Thoracic aorta (tissue), 2 donors: ENCODE results near the gene DUSP5. TPM values are rescaled to one million over a fixed set of nuclear protein-coding genes. Genes with fewer than 3 reads are reported as not detected.

ENCODE experiments used
- ATAC-seq: fragments of 150-250 bp; one replicate; pipeline ENCODE4 v1.8.0; 2017; ENCODE audit warnings: low read depth; ENCODE audit not compliant: insufficient number of reproducible peaks, low FRiP score
- DNase-seq: peaks from one replicate; pipeline ENCODE4 v3.0.0-alpha.2; 2020; ENCODE audit warnings: low spot score
- H3K27ac ChIP-seq, 2 donors: fragments of 200-600 bp; sonication (generic); 1 replicate in 1 of 2; 2 replicates in 1 of 2; pipeline ENCODE4 v1.5.1; 2016; ENCODE audit warnings: mild to moderate bottlenecking in 2 of 2, moderate library complexity in 2 of 2
- H3K27me3 ChIP-seq: fragments of 200-600 bp; sonication (generic); replicated peaks from 2 replicates; pipeline ENCODE4 v1.6.0; 2016; ENCODE audit warnings: mild to moderate bottlenecking; ENCODE audit not compliant: insufficient read depth
- H3K36me3 ChIP-seq: fragments of 200-600 bp; sonication (generic); one replicate; pipeline ENCODE4 v1.5.1; 2016
- H3K4me1 ChIP-seq, 2 donors: fragments of 200-600 bp; sonication (generic); 1 replicate in 1 of 2; 2 replicates in 1 of 2; pipeline versions ENCODE4 v1.5.1 to v1.6.0; 2016; ENCODE audit warnings: low read depth in 2 of 2, mild to moderate bottlenecking in 1 of 2; ENCODE audit not compliant: control insufficient read depth in 1 of 2
- H3K4me3 ChIP-seq: fragments of 200-600 bp; sonication (generic); 2 replicates; pipeline ENCODE4 v1.5.1; 2016; ENCODE audit warnings: mild to moderate bottlenecking
- H3K9me3 ChIP-seq: fragments of 200-600 bp; sonication (generic); 2 replicates; pipeline ENCODE4 v1.5.1; 2016
- total RNA-seq, 2 donors: library from RNA; depleted of rRNA; stranded (reverse); fragments of >200 nt; gene quantifications; one replicate each; pipeline versions ENCODE4 v1.1.0 to v1.2.3, GENCODE V29; 2016
- TF ChIP-seq, protein P1 (sequence below): fragments of 200-600 bp; sonication (generic); IDR thresholded peaks from one replicate; pipeline ENCODE4 v1.5.1; 2019; ENCODE audit warnings: antibody characterized with exemption

Gene DUSP5
- total RNA-seq, 2 donors from 2014 or later, result 12.7 to 13.1 TPM

DNA sequence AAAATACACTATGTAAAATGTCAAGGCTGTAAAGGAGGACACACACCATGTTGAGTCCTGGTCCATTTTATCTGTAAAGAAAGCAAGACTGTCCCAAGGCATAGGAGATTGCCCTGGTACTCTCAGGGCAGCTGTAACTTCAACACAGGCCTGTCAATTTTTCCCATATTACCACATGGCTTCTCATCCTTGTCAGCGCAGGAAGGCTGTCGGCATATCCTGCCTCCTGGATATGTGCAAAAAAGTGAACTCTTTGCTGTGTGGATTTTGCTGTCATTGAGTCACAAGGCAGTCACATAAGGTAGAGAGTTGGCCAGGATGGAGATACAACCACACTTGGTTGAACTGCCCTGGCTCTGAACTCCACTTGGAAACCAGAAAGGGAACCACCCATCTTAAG is 8.7 kb downstream of the DUSP5 start:
- ATAC-seq (no peak), DNase-seq (no peak)
- H3K27ac ChIP-seq, result no peak overlapping the region
- no peaks in the 10 kb centered on the region for H3K36me3 ChIP-seq
- no peaks in the 10 kb centered on the region for H3K9me3 ChIP-seq
- H3K27me3 ChIP-seq, result no peaks in the 10 kb centered on the region
- no peak overlapping the region for H3K4me3 ChIP-seq
- TF ChIP-seq, protein P1, sequence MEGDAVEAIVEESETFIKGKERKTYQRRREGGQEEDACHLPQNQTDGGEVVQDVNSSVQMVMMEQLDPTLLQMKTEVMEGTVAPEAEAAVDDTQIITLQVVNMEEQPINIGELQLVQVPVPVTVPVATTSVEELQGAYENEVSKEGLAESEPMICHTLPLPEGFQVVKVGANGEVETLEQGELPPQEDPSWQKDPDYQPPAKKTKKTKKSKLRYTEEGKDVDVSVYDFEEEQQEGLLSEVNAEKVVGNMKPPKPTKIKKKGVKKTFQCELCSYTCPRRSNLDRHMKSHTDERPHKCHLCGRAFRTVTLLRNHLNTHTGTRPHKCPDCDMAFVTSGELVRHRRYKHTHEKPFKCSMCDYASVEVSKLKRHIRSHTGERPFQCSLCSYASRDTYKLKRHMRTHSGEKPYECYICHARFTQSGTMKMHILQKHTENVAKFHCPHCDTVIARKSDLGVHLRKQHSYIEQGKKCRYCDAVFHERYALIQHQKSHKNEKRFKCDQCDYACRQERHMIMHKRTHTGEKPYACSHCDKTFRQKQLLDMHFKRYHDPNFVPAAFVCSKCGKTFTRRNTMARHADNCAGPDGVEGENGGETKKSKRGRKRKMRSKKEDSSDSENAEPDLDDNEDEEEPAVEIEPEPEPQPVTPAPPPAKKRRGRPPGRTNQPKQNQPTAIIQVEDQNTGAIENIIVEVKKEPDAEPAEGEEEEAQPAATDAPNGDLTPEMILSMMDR, result no peak
- H3K4me1 ChIP-seq, result peaks cover 15 to 22% of the 10 kb centered on the region in 2 donors

DNA sequence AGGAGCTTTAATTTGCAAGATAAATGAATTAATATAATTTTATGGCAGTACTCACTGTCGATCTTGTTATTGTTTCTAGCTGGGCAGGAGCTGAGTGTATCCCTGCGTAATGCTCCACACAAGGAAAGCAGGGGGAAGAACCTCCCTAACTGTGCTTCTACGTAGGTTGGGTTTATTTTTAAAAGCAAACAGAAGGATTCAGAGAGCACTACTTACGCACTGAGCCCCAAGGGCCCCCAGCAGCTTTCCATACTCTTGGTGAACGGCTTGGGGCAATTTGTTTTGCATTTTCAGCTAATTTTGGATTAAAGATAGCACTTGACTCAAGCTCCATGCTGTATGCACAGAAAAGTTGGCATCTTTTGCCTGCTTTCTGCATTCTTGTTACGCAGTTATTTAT is 9.6 kb downstream of the DUSP5 start:
- no peaks in the 10 kb centered on the region for H3K36me3 ChIP-seq
- no peak overlapping the region for H3K27ac ChIP-seq
- H3K4me1 ChIP-seq, result peaks cover 11 to 16% of the 10 kb centered on the region in 2 donors
- TF ChIP-seq, protein P1, result no peak
- ATAC-seq, result no peak
- H3K27me3 ChIP-seq, result no peaks in the 10 kb centered on the region
- H3K4me3 ChIP-seq, result no peak overlapping the region
- DNase-seq, result no peak
- H3K9me3 ChIP-seq, result no peaks in the 10 kb centered on the region

DNA sequence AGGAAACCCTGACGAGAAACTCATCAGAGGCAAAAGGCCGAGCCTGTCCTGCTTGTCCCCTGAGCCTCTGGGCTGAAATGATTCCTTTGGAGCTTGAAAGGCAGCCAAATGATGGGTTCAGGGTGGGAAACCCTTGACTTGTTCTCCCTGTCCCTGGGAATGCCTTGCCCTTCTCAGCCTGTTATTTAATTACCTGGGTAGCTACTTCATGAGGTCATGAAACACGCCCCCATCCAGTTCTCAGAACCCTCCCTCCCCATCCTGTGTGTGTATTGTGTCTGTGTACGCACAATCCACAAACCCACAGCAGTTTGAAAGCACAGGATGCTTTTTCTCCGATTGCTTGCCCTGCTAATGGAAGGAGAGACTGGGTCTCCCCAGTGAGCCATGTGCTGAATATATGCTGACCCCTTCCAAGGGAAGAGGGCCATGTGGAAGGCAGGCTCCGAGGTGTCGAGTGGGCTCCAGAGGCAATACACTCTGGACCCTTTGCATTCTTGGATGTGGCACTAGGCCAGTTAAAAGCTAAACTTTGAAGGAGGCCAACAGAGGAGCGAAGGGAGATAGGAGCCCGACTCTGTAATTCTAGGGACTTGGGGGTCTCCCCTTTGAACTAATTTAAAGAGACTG is 10.6 kb downstream of the DUSP5 start:
- DNase-seq (no peak), ATAC-seq (no peak)
- Histone ChIP-seq H3K4me3 (no peak overlapping the region), H3K9me3 (no peaks in the 10 kb centered on the region), H3K27me3 (no peaks in the 10 kb centered on the region), H3K36me3 (no peaks in the 10 kb centered on the region), H3K27ac (no peak overlapping the region), H3K4me1 (peaks cover 5 to 8% of the 10 kb centered on the region in 2 donors)
- TF ChIP-seq, protein P1, result no peak

DNA sequence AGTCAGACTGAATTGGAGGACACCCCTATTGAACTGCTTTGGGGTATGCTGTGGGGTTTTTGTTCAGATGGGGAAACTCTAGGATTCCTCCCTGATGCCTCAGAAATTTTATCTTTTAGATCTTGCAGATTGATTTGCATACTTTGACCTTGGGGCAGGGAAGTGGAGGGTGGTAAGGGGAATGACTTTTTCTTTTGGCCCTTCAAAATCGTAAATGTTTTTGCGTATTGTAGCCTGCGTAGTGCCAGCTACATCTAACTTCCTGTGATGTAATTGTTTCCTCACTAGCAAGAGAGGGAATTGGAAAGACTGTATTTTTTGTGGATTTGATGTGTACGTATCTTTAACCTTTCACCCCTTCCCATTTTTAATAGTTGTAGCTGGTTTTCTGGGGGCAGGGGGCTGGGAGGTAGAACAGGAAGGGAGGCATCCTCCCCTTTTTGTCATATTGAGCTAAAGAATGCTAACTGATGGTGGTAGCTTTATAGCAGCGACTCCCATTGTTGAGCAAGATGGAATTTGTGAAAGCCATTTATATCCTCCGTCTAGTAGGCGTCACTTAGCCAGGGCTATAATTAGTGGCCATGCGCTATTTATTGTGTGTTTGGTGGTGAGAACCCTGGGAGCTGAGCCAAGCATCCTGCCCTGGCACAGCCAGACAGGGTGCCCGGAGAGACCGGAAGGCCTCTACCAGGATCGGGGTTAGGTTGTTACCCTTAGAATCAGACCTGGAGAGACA is 11.3 kb downstream of the DUSP5 start:
- no peak overlapping the region for H3K27ac ChIP-seq
- TF ChIP-seq, protein P1, result no peak
- H3K4me1 ChIP-seq, result peaks cover 0 to 4% of the 10 kb centered on the region in 2 donors
- H3K9me3 ChIP-seq, result no peaks in the 10 kb centered on the region
- H3K4me3 ChIP-seq, result no peak overlapping the region
- H3K27me3 ChIP-seq, result no peaks in the 10 kb centered on the region
- no peak for ATAC-seq
- no peaks in the 10 kb centered on the region for H3K36me3 ChIP-seq
- DNase-seq, result no peak

DNA sequence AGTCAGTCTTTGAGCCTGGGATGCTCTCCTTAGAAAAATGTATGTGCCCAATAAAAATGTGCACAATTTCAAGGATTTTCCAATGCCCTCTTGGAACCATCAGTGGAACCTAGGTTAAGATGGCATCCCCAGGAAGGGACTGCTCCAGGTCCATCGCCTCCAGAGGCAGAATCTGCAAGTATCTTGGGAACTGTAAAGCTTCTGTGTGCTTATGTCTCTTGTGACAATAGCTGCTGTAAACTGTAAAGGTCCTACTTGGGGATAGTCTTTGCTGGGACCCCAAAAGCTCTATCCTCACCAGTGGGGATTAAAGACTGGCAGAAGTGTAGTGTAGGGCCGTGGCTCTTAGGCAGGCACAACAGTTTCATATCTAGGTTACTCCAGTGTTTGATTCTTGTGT is 11.9 kb downstream of the DUSP5 start:
- Histone ChIP-seq H3K27me3 (no peaks in the 10 kb centered on the region), H3K36me3 (no peaks in the 10 kb centered on the region), H3K4me1 (peaks cover 0 to 4% of the 10 kb centered on the region in 2 donors), H3K9me3 (no peaks in the 10 kb centered on the region), H3K4me3 (no peak overlapping the region), H3K27ac (no peak overlapping the region)
- ATAC-seq, result no peak
- no peak for DNase-seq
- TF ChIP-seq, protein P1, result no peak
